Transverse colon (tissue), 4 donors: Measurements from ENCODE around the gene PAGR1.

Experiments used
- EP300 ChIP-seq: sonication (generic); formaldehyde crosslinking; IDR thresholded peaks from one replicate; pipeline ENCODE4 v1.6.1; 2017; ENCODE audit warnings: antibody characterized with exemption, low read depth
- POLR2A ChIP-seq: fragments of 450-650 bp; IDR thresholded peaks from one replicate; pipeline ENCODE4 v1.6.1; 2016; ENCODE audit warnings: antibody characterized with exemption, mild to moderate bottlenecking, moderate library complexity
- POLR2AphosphoS5 ChIP-seq, 3 donors: sonication (generic); formaldehyde crosslinking; IDR thresholded peaks; one replicate each; pipeline ENCODE4 v1.6.1; 2016; ENCODE audit warnings: antibody characterized with exemption in 3 of 3
- TF ChIP-seq, protein P1 (sequence below), 5 experiments: fragments of 200-600 bp in 3 of 5; fragments of 450-650 bp in 2 of 5; sonication (generic) in 3 of 5; IDR thresholded peaks; 1 replicate in 2 of 5; 2 replicates in 3 of 5; pipeline ENCODE4 v1.5.1; 2016 to 2017; ENCODE audit warnings: antibody characterized with exemption in 5 of 5, inconsistent platforms in 3 of 5, mild to moderate bottlenecking in 2 of 5, moderate library complexity in 1 of 5

DNA sequence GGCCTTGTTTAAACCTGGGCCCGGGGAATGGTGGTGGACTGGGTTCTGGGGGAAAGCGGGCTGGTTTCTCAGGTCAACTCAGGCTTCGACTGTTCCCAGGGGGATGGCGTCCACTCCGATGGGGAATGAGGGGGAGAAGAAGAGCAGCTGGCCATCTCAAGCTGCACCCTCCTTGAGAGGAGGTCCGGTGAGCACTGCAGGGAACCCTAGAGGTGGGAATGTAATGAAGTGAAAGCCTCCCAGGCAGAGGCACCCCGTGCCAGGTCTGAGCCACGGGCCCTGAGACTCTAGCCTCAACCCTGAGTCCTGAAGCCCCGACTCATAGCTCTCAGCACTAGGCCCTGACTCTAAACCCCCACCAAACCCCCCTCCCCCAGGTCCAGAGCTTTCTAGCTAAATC lies 48.3 kb downstream of the PAGR1 start:
- TF ChIP-seq, protein P1, sequence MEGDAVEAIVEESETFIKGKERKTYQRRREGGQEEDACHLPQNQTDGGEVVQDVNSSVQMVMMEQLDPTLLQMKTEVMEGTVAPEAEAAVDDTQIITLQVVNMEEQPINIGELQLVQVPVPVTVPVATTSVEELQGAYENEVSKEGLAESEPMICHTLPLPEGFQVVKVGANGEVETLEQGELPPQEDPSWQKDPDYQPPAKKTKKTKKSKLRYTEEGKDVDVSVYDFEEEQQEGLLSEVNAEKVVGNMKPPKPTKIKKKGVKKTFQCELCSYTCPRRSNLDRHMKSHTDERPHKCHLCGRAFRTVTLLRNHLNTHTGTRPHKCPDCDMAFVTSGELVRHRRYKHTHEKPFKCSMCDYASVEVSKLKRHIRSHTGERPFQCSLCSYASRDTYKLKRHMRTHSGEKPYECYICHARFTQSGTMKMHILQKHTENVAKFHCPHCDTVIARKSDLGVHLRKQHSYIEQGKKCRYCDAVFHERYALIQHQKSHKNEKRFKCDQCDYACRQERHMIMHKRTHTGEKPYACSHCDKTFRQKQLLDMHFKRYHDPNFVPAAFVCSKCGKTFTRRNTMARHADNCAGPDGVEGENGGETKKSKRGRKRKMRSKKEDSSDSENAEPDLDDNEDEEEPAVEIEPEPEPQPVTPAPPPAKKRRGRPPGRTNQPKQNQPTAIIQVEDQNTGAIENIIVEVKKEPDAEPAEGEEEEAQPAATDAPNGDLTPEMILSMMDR (IDR thresholded peaks at IDR 0.05): no peak
- TF ChIP-seq POLR2A (no peak), EP300 (no peak), POLR2AphosphoS5 (IDR thresholded peaks at IDR 0.05) (no peak)
